H1 (cell line): ENCODE data around the gene SEC11A. TPM values are rescaled to one million over a fixed set of nuclear protein-coding genes. Genes with fewer than 3 reads are reported as not detected.

Experiments used
- EZH2 ChIP-seq: fragments of 200-600 bp; sonication (generic); IDR thresholded peaks from 2 replicates; pipeline ENCODE4 v1.7.1; 2012; ENCODE audit warnings: low read depth, mild to moderate bottlenecking, moderate library complexity, low read length, inconsistent platforms; ENCODE audit not compliant: severe bottlenecking
- TCF12 ChIP-seq: IDR thresholded peaks from 2 replicates; pipeline ENCODE4 v1.6.1; 2011; ENCODE audit warnings: low read depth, mild to moderate bottlenecking, low read length
- polyA plus RNA-seq, 7 experiments: library from polyadenylated mRNA; depleted of rRNA in 3 of 7; stranded (reverse) in 5 of 7; unstranded in 2 of 7; fragments of >200 nt in 5 of 7; fragments of 200-250 nt in 2 of 7; gene quantifications; 1 replicate in 5 of 7; 2 replicates in 1 of 7; 4 replicates in 1 of 7; pipeline versions ENCODE4 v1.2.1 to v1.2.3, GENCODE V29; 2011 to 2013; ENCODE audit warnings: missing spikeins in 2 of 7, mixed read lengths in 2 of 7
- total RNA-seq: library from RNA; stranded (reverse); fragmentation: NEBNext Ultra II Directional; extraction: Animal tissue kit (Norgen Biotek cat#: 25700); gene quantifications from 2 replicates; pipeline ENCODE4 v1.2.1, GENCODE V29; 2021

Gene SEC11A
- total and polyA plus RNA-seq, 2 of the 8 experiments (the other 6 are each of a cell fraction or from before 2014, with no cell fraction given), result 268 to 316 TPM

DNA sequence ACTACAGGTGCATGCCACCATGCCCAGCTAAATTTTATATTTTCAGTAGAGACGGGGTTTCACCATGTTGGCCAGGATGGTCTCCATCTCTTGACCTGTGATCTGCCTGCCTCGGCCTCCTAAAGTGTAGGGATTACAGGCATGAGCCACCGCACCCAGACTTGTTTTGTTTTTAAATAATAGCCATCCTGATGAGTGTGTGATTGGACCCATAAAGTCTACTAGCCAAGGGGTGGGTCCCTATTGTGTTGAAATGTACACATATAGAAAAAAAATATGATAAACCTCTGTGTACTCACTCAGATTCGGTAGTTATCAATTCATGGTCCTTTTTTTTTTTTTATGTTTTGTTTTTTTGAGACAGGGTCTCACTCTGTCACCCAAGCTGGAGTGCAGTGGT lies 49.7 kb upstream of the SEC11A start (continued):
- TF ChIP-seq EZH2 (no peak), TCF12 (no peak)
